ENCODE data around the gene ANKRD34B.
"Not testable (repeated sequence)": the region's sequence is repeated elsewhere in the genome, so short reads cannot be mapped to it uniquely, and the experiment has no call there.

Gene ANKRD34B

DNA sequence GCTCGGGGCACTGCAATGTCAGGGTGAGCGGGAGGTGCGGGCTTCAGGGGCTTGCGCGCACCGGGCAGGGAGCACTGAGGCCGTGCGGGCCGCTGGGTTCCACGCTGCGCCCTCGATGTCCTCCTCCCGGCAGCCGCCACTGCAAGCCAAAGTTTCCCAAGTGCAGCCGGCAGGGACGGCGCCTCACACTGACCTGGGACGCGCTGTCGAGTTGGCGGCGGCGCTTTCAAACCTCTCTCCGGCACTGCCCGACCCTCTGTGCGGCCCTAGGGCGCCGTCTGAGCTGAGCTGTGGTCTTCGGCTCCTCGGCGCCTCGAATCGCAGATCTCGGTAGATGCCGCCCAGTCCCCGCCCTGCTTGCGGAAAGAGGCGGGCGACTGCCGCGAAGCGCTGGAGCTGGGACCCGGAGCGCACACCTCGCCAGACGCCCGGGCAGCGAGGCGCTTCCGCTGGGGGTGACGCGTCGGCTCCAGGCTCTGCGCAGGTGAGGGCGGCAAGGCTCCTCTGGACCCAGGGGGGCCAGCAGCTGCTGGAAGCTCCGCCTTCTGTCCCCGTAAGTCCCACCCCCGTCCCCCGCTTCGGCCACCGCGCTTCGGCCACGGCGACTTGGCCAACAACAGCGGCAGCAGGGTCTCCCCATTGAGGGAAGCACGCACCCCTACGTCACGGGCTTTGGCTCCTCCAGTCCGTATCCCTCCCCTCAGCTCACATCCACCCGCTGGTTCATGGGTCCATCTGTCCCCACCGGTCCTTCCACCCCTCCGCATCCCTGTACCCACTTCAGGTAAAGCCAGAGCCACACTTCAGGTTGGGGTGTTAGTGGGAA is at the start of gene ANKRD34B:
Gene ANKRD34B, minus strand, starts transcription at position 320 of the 826 bp plus-strand sequence. CDS start 10,261 bp downstream, outside the sequence.
- in situ Hi-C loops (cut with MboI; ENCODE audit: low sequenced_read_pairs) = no loop called here

DNA sequence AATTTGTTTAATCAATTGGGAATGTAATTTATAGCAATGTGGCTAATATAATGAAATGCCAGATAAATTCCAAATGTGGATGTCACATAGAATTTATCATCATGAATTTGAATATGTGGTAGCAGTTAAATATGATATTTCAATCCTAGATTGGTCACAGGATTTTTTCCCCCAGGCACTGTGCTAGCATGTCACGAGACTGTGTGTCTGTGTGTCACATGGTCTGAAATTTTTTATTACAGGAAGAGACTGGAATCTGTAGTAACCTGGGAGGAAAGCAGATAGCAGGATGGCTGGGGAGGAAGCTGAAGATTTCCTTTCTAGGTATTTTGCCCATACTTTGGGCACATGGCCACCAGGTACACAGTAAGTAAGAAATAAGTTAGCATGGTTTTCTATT is 49.0 kb upstream of the ANKRD34B start:
- in situ Hi-C loops (cut with MboI; ENCODE audit: low sequenced_read_pairs) = no loop called here

DNA sequence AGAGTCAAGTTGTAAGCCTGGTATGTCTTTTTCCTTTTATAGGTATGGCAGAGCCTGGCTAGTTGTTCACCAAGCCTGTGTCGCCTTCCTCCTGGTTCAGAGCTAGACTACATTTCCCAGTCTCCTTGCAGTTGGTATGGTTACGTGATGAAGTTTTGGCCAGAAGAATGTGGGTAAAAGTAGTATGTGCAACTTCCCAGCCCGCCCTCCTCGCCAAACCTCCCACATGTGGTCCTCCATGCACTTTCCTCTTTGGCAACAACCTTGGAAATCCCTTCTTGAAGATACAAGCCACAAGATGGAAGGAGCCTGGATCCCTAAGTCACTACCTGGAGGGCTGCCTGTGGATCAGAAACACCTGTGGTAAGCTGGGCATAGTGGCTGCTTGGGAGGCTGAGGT is 48.4 kb upstream of the ANKRD34B start:
- in situ Hi-C loops (cut with MboI; ENCODE audit: low sequenced_read_pairs) = no loop called here

DNA sequence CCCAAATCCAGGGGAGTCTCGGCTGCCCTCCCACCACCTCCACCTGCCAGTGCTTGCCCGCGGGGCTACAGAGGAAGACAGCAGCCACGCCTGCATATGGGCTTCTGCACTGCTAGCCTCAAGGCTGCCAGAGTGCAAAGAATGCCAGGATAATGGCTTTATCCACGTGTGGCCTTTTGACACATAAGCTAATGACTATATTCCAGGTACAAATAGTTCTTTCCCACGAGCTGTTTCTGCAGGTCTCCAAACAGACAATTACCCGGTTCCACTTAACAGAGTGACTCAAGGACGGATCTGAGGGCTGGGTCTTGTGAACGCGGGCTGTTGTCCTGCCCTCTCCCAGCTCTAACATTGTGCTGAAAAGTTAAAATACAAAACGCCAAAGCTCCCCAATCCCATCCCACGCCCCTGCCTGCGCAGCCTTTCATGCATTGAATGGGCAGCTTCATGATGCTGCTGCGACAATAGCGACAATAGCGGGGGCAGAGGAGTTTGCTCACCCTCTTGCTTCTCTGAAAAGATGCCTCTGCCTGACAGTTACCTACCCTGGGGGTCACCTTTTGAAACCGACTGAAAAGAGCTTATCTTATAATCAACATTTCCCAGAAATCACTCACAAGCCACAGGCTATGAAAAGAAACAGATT is 45.3 kb upstream of the ANKRD34B start:
- in situ Hi-C loops (cut with MboI; ENCODE audit: low sequenced_read_pairs) = no loop called here

DNA sequence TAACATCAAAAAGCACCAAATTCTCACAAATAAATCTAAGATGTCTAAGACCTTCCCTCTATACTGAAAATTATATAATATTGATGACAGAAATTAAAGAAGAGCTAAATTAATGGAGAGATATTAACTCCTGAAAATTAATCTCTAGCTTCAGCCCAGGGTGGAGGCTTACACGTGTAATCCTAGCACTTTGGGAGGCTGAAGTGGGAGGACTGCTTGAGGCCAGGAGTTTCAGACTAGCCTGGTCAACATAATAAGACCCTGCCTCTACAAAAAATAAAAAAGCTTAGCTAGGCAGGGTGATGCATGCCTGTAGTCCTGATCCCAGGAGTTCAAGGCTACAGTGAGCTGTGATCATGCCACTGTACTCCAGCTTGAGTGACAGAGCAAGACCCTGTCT is 39.6 kb upstream of the ANKRD34B start:
- in situ Hi-C loops (cut with MboI; ENCODE audit: low sequenced_read_pairs) = no loop called here

DNA sequence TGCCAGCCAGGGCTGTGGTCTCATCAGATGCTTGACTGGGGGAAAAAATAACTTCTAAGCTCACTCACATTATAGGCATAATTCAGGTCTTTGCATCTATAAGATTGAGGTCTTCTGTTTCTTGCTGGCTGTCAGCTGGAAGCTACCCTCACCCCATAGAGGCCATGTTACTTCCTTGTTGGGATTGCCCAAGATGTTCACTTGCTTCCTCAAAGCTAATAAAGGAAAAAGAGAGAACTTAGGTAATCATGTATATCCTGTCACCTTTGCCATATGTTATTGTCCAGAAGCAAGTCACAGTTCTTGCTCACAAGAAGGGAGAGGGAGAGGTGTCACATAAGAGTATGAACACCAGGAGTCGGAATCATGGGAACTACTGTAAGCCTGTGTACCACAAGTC is 38.7 kb upstream of the ANKRD34B start:
- in situ Hi-C loops (cut with MboI; ENCODE audit: low sequenced_read_pairs) = no loop called here

DNA sequence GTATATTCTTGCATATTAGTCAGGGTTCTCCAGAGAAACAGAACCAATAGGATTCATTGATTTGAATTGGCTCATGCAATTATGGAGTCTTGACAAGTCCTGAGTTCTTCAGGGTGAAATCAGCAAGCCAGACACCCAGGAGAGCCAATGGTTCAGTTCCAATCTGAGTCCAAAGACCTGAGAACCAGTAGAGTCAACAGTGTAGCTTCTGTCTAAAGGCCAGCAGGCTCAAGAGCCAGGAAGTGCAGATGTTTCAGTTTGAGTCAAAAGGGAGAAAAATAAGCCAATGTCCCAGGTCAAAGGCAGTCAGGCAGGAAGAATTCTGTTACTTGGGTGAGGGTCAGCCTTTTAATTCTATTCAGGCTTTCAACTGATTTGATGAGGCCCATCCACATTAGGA is 37.8 kb upstream of the ANKRD34B start:
- in situ Hi-C loops (cut with MboI; ENCODE audit: low sequenced_read_pairs) = no loop called here

DNA sequence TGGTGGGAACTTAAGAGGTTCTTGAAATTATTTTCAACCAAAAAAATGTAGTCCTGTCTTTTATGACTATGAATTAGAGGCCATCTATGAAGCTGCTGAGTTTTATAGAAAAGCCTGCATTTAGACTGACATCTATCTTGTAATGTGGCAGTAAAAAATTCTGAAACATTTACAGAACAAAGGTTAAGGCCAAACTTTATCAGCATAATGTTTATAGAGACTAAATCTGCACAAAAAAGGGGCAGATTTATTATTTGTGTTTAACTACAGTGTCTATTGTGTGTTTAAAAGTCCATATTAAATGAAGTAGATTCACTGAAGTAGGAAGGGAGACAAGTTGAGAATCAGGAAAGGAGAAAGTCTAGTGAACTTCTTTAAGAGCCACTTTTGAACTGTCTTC is 37.3 kb upstream of the ANKRD34B start:
- in situ Hi-C loops (cut with MboI; ENCODE audit: low sequenced_read_pairs) = no loop called here

DNA sequence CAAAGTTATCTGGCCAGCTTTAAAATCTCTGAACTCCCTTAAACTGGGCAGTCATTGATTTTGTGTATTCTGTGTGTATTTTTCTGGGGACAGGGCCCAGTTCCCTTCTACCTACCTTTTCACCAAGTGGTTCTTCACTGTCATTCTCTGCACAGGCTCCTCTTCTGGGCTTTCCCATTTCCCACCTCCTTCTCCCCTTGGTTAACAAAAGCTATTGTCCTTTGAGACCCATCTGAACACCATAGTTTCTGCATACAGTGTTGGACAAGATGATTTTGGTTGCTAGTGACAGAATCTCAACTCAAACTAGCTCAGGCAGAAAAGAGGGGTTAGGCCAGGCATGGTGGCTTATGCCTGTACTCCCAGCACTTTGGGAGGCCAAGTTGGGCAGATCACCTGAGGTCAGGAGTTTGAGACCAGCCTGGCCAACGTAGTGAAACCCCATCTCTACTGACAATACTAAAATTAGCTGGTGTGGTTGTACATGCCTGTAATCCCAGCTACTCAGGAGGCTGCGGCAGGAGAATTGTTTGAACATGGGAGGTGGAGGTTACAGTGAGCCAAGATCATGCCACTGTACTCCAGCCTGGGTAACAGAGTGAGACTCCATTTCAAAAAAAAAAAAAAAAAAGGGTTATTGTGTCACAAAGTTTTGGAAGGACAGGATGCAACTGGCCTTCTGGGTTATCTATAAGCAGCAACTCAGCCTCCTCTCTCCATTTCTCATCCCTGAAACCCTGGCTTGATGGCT is 31.0 kb upstream of the ANKRD34B start:
- in situ Hi-C loops (cut with MboI; ENCODE audit: low sequenced_read_pairs) = no loop called here

DNA sequence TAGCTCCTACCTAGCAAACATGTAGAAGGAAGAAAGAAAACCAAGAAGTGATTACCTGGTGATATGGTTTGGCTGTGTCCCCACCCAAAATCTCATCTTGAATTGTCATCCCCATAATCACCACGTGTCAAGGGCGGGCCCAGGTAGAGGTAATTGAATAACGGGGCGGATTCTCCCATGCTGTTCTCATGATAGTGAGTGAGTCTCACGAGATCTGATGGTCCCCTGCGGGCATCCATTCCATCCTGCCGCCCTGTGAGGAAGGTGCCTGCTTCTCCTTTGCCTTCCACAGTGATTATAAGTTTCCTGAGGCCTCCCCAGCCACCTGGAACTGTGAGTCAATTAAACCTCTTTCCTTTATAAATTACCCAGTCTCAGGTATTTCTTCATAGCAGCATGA is 27.4 kb upstream of the ANKRD34B start:
- in situ Hi-C loops (cut with MboI; ENCODE audit: low sequenced_read_pairs) = no loop called here

DNA sequence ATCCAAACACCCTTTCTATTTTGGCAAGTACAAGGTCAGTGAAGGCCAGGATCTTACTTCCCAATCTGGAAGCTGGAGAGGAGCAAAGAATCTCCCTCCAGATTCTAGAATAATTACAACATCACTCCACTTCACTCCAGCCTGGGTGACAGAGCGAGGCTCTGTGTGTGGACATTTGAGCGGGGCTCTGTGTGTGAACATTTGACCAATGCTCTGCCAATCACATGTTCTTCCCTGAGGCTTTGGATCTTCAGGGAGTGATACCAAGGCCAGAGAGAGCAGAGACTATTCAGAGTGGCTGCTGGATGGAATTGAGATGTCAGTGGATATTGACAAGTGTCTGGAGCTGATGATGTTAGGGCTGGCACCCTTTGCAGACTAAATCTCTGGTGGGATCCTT is 24.7 kb upstream of the ANKRD34B start:
- in situ Hi-C loops (cut with MboI; ENCODE audit: low sequenced_read_pairs) = no loop called here

DNA sequence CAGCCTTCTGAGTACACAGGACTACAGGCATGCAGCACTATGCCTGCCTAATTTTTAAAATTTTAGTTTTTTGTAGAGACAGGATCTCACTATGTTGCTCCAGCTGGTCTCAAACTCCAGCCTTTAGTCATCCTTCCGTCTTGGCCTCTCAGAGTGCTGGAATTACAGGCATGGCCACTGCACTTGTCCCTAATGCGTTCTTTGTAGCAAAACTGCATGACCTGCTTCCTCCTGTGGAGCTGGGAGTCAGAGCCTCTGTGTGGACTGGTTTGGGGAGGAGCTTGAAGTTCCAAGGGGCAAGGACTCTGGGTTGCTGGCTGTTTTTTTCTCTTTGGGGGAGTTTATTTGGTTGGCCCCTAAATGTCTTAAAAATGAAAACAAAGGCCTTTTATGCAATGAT is 22.7 kb upstream of the ANKRD34B start:
- in situ Hi-C loops (cut with MboI; ENCODE audit: low sequenced_read_pairs) = no loop called here

DNA sequence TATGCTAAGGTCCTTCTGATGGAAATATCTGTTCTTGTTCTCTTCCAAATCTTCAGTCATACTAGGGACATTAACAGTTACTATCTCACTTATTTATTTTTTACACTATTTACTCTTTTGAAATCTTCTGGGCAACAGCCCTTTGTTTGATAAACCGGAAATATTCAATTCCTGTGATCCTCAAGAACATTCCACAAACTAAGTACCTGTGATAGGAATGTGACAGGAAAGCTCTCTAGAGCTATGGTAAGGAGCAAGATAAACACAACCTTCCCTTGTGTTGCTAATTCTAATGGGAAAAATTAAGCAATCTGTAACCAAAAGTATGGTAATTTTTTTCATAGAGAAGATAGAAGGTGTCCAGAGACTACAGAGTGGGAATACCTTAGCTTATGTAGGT is 22.0 kb upstream of the ANKRD34B start:
- in situ Hi-C loops (cut with MboI; ENCODE audit: low sequenced_read_pairs) = no loop called here

DNA sequence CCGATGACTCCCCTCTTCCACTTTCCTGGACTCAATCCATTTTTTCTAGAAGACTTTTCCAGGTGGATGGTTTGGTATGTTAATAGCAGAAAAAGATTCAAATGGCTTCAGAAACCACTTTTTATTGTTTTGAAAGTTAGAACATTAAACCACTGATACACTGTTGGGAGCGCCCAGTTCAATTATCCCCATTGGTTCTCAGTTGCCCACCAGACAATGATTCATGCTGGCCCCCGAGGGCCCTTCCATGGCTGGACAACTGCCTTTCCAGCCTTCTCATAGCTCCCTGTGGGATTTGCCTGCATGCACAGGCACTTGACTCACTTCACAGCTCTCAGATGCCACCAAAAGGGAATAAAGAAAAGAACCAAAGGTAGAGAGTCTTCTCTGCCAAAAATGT is 21.3 kb upstream of the ANKRD34B start:
- in situ Hi-C loops (cut with MboI; ENCODE audit: low sequenced_read_pairs) = no loop called here

DNA sequence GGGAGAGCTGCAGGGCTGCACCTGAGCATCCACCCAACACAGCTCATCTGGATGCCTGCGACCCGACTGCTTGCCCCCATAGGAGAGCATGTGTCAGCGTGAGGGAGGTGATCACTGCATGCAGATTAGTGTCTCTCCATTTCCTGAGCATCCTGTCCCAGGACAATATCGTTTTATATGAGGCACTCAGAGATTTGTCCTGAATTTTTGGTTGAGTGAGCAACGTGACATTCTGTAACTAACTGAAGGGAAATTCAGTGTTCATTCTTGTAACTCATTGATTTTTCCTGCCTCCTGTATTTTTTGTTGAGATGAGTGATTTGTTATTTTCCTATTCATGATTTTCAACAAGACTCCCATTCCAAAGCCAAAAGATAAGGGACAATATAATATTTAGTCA is 20.7 kb upstream of the ANKRD34B start:
- in situ Hi-C loops (cut with MboI; ENCODE audit: low sequenced_read_pairs) = no loop called here

DNA sequence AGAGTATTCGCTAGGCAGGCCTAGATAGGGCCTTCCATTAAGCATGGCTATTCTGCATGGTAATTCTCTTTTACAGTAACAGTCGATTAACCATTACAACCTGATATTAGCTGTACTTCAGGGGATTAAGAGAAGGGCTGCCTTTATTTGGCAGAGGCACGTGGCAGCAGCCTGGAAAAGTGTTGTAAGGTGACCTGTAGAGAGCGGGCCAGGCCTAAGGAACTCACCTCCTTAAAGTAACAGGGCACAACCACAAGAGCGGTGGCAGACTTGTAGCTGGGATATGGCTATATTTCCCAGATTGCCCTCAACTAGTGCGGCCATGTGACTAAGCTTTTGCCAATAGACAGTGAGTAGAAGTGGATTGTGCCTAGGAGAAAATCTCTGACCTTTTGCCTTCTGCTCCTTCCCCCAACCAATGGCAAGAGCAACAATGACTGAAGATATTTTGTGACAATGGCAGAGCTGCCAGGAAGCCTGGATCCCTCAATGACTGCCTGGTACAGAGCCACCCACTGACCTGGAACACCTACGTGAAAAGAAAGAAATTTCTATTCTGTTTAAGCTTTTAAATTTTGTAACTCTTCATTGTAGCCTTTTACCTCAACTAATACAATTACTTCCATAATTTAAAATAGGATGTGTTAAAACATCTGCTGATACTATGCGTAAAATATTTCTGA is 18.9 kb upstream of the ANKRD34B start:
- in situ Hi-C loops (cut with MboI; ENCODE audit: low sequenced_read_pairs) = no loop called here

DNA sequence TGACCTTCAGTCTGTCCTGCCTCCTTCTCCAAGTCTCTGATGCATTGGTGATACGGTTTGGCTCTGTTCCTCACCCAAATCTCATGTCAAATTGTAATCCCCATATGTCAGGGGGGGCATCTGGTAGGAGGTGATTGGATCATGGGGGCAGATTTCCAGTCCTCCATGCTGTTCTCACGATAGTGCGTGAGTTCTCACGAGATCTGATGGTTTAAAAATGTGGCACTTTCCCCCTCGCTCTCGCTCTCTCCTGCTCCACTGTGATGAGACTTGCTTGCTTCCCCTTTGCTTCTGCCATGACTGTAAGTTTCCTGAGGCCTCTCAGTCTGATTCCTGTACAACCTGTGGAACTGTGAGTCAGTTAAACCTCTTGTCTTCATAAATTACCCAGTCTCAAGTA is 14.7 kb upstream of the ANKRD34B start:
- in situ Hi-C loops (cut with MboI; ENCODE audit: low sequenced_read_pairs) = no loop called here

DNA sequence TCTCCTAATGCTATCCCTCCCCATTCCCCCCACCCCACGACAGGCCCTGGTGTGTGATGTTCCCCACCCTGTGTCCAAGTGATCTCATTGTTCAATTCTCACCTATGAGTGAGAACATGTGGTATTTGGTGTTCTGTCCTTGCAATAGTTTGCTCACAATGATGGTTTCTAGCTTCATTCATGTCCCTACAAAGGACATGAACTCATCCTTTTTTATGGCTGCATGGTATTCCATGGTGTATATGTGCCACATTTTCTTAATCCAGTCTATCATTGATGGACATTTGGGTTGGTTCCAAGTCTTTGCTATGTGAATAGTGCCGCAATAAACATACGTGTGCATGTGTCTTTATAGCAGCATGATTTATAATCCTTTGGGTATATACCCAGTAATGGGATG is 10.2 kb upstream of the ANKRD34B start:
- in situ Hi-C loops (cut with MboI; ENCODE audit: low sequenced_read_pairs) = not testable (repeated sequence)

DNA sequence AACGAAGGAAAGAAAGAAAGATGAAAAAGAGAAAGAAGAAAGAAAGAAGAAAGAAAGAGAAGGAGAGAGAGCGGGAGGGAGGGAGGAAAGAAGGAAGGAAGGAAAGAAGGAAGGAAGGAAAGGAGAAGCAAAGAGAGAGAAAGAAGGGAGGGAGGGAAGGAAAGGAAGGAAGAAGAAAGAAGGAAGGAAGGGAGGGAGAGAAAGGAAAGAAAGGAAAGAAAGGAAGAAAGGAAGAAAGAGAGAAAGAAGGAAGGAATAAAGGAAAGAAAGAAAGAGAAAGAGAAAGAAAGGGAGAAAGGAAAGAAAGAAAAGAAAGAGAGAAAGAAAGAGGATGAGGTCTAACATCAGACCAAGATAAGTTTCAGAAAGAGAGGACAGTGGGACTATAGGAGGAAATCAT is 9.0 kb upstream of the ANKRD34B start:
- in situ Hi-C loops (cut with MboI; ENCODE audit: low sequenced_read_pairs) = no loop called here

DNA sequence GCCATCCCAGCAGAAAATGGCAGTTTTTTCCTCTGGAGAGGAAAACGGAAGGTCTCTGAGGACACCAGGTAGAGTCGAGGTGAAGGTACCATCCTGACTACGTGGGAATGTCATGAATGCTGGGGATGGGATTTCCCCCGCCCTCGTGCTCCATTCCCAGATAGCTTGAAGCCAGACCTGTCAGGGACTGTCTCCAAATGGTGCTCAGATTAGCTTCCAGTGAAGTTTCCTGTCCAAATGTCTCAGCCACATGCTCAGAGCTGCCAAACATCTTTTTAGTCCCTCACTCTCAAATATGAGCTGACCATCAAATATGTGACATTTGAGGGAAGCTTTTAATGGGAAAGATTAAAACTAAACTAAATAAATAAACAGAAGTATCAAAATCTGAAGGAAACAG is 7.6 kb upstream of the ANKRD34B start:
- in situ Hi-C loops (cut with MboI; ENCODE audit: low sequenced_read_pairs) = no loop called here

DNA sequence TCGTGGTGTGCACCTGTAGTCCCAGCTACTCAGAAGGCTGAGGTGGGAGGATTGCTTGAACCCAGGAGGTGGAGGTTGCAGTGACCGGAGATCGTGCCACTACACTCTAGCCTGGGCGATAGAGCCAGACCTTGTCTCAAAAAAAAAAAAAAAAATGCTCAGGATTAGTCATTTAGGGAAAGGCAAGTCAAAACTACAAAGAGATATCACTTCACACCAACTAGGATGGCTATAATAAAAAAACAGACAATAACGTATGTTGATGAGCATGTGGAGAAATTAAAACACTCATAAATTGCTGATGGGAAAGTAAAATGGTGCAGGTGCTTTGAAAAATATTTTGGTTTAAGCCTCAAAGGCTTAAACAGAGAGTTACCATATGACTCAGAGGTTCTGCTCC is 6.3 kb upstream of the ANKRD34B start:
- in situ Hi-C loops (cut with MboI; ENCODE audit: low sequenced_read_pairs) = no loop called here

All from HL-60/S4 treated with retinoic acid at 250 ng/mL for 4 days and 3 days (cell line).